Suprapubic skin (tissue), 4 donors: ENCODE results near the gene MED8.

Experiments
- CTCF ChIP-seq, 2 donors: fragments of 200-600 bp in 1 of 2; fragments of 450-650 bp in 1 of 2; sonication (generic) in 1 of 2; IDR thresholded peaks; one replicate each; pipeline ENCODE4 v1.5.1; 2016 to 2019; ENCODE audit warnings: antibody characterized with exemption in 2 of 2, mild to moderate bottlenecking in 1 of 2, moderate library complexity in 1 of 2
- POLR2A ChIP-seq, 2 donors: fragments of 450-650 bp; IDR thresholded peaks; one replicate each; pipeline ENCODE4 v1.6.1; 2017; ENCODE audit warnings: antibody characterized with exemption in 2 of 2, mild to moderate bottlenecking in 2 of 2, moderate library complexity in 2 of 2
- POLR2AphosphoS5 ChIP-seq, 3 donors: sonication (generic); formaldehyde crosslinking; IDR thresholded peaks; one replicate each; pipeline ENCODE4 v1.6.1; 2017; ENCODE audit warnings: antibody characterized with exemption in 3 of 3

GRCh38 chr1:43340559-43340958 lies 49.0 kb downstream of the MED8 start:
- TF ChIP-seq CTCF (IDR thresholded peaks at IDR 0.05) (no peak), POLR2AphosphoS5 (IDR thresholded peaks at IDR 0.05) (no peak), POLR2A (IDR thresholded peaks at IDR 0.05) (no peak)
